Stimulated activated effector memory CD8-positive, alpha-beta T cell treated with anti-CD3 and anti-CD28 coated beads, Interleukin-12 subunit alpha, Interleukin-12 subunit beta, amount 100 ng/mL, for 72 hours (primary cell): ENCODE results near the gene DR1.

Experiments
- ATAC-seq: fragments of 150-1000 bp; cut with Tn5 transposase; 2 replicates; pipeline ENCODE4 v1.10.0; 2021
- DNase-seq, 2 donors: peaks; one replicate each; pipeline ENCODE4 v3.0.0; 2021 to 2022; ENCODE audit warnings: low spot score in 2 of 2
- H3K27ac Mint-ChIP-seq: one replicate; pipeline ENCODE4 v1.8.0; 2022; ENCODE audit warnings: mild to moderate bottlenecking, mixed read lengths
- H3K36me3 Mint-ChIP-seq: one replicate; pipeline ENCODE4 v1.8.0; 2022; ENCODE audit warnings: mild to moderate bottlenecking, mixed read lengths
- H3K4me1 Mint-ChIP-seq: one replicate; pipeline ENCODE4 v1.8.0; 2022; ENCODE audit warnings: mixed read lengths
- H3K4me3 Mint-ChIP-seq: one replicate; pipeline ENCODE4 v1.8.0; 2022; ENCODE audit warnings: mild to moderate bottlenecking, mixed read lengths
- H3K9me3 Mint-ChIP-seq: one replicate; pipeline ENCODE4 v1.8.0; 2022; ENCODE audit warnings: mixed read lengths

The DR1 gene

DNA sequence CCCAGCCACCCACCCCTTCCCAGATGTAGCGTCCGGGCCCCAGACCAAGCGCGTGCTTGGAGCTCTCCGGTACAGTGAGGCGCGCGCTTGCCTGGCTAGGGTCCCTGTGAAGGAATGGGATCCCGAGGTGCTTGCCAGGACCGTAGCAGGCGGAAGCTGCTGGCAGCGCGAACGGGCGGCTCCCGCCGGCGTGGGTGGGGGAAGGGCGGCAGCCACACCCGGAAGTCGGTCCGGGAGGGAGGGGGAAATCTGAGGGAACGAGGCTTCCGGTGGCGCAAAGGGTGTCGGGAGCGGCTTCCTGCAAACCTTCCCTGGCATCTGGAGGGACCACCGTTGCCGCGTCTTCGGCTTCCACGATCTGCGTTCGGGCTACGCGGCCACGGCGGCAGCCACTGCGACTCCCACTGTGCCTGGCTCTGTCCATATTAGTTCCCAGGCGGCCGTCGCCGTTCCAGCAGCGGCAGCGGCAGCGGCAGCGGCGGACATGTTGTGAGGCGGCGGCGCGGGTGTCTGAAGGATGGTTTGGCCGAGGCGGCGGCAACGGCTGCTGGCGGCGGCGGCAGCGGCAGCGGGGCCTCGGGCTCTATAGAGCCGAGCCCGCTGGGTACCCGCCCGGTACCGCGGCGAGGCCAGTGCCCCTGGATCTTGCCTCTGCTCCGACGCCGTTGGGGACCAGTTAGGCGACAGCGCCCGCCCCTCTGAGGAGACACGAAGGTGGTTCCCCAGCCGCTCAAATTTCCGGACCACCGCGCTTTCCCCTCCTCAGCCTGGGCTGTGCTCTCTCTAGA lies at the start of gene DR1:
Gene DR1 (plus strand): TSS at position 275 of the 788 bp plus-strand sequence. CDS start 739 bp downstream, outside the sequence.
- Mint-ChIP-seq H3K4me1 (peaks cover 19% of the 10 kb centered on the region), H3K27ac (peak within 1 kb of the TSS; percentile 98), H3K4me3 (peak within 1 kb of the TSS; percentile 99), H3K9me3 (no peaks in the 10 kb centered on the region), H3K36me3 (peaks cover 51% of the 10 kb centered on the region)
- DNase-seq (peak; percentile 86 to 97), ATAC-seq (peak; percentile 86)

DNA sequence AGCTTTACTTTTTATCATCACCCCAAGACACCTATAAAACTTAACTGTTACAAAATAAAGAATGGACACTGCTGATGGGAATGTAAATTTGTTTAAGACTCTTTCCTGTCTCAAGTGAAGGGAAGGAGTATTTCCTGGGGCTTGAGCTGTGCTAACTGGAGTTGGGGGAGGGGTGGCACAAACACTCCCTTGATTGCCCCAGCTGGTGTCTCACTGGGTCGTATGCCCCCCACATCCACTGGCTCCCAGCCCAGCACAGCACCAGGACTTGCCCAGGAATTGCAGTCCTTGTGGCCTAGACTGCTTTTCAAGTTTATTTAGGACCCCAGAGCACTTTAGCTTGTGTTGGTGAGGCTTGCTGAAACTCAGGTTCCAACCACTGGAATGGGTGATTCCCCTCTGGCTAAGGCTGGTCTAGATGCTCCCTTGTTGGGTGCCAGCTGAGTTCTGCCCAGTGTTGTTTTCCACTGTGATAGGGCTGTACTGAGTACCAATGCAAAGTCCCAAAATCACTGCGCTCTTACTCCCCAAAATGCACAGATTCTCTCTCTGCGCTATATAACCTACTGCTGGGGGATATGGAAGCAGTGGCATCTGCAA lies 49.1 kb upstream of the DR1 start:
- Mint-ChIP-seq H3K4me3 (no peak overlapping the region), H3K4me1 (no peaks in the 10 kb centered on the region), H3K9me3 (no peaks in the 10 kb centered on the region), H3K27ac (no peak overlapping the region), H3K36me3 (peaks cover 6% of the 10 kb centered on the region)
- ATAC-seq: no peak
- DNase-seq: no peak

DNA sequence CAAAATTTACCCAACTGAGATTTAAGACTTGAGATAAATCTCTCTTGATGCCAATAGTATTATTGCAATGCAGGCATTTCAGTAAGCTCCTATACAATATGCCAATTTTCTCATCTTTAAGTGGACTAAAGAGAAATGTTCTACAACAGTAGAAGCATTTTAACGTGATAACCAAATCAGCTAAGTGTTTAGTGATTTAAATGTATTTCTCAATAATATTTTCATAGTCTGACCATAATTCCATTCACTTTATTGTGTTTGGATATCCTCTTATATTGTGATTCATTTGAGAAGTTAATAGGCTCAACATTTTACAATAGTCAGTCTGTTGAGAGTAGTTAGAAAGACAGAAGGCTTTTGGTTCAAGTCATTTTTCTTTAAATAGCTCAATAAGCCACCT lies 44.6 kb upstream of the DR1 start:
- H3K4me1 Mint-ChIP-seq: no peaks in the 10 kb centered on the region
- peaks cover 12% of the 10 kb centered on the region for H3K36me3 Mint-ChIP-seq
- ATAC-seq (no peak), DNase-seq (no peak)
- no peaks in the 10 kb centered on the region for H3K9me3 Mint-ChIP-seq
- H3K27ac Mint-ChIP-seq: no peak overlapping the region
- H3K4me3 Mint-ChIP-seq: no peak overlapping the region

DNA sequence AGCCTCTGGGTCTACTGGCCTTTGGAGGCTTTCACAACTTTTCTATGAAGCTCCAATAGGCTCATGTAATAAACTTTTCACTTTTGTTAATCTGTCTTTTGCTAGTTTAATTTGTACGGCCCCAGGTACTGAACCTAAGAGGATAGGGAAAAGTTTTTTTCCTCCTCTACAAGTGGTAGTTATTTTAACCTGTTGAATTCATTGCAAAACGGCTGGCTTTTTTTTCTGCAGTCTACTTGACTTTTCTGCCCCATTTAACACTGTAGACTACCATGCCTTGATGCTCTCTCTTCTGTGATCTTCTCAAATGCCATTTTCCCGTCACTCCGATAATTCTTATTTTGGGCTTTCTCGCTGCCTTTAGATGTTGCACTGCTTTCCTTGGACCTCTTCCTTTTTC lies 43.6 kb upstream of the DR1 start:
- no peak overlapping the region for H3K4me3 Mint-ChIP-seq
- peaks cover 12% of the 10 kb centered on the region for H3K36me3 Mint-ChIP-seq
- ATAC-seq (no peak), DNase-seq (no peak)
- no peak overlapping the region for H3K27ac Mint-ChIP-seq
- H3K9me3 Mint-ChIP-seq: no peaks in the 10 kb centered on the region
- no peaks in the 10 kb centered on the region for H3K4me1 Mint-ChIP-seq

DNA sequence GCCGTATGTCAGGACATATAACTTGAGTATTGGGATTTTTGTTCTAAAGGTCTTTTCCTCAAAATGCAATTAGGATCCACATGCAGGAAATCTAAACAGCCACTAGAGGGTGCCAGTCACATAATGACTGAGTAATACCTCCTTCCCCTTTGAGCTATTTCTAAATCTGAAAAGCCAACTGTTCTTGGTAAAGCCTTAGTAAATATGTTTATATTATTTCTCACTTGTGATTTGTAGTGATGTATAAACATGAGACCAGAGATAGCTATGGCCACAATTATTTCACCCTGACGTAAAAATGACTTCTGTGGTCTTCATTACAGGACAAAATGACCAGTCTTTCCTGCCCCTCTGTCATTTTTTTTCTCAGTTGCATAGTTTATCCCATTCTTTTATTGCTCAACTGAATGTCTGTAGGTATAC lies 41.0 kb upstream of the DR1 start:
- H3K4me1 Mint-ChIP-seq: no peaks in the 10 kb centered on the region
- no peak overlapping the region for H3K27ac Mint-ChIP-seq
- no peaks in the 10 kb centered on the region for H3K9me3 Mint-ChIP-seq
- no peak overlapping the region for H3K4me3 Mint-ChIP-seq
- H3K36me3 Mint-ChIP-seq: peaks cover 9% of the 10 kb centered on the region
- ATAC-seq: peak; percentile 62
- DNase-seq: peak; percentile 9 to 57

DNA sequence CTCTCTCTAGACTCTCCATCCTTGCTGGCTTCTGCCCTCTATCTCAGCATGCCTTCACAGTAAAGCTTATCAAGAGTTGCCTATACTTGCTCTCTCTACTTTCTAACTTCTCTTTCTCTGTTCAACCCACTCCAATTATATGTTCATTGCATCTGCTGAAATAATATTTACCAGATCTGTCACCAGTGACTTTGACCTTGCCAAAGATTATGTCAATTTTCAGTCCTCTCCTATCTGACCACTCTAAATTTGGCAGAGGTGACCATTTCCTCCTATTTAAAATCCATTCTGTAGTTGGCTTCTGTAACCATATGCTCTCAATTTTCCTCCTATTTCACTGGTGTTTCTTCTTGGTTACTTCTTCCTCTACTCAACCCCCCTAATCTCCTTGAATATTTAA lies 38.8 kb upstream of the DR1 start:
- Mint-ChIP-seq H3K4me1 (no peaks in the 10 kb centered on the region), H3K9me3 (no peaks in the 10 kb centered on the region), H3K36me3 (peaks cover 9% of the 10 kb centered on the region), H3K4me3 (no peak overlapping the region), H3K27ac (no peak overlapping the region)
- ATAC-seq (no peak), DNase-seq (no peak)

DNA sequence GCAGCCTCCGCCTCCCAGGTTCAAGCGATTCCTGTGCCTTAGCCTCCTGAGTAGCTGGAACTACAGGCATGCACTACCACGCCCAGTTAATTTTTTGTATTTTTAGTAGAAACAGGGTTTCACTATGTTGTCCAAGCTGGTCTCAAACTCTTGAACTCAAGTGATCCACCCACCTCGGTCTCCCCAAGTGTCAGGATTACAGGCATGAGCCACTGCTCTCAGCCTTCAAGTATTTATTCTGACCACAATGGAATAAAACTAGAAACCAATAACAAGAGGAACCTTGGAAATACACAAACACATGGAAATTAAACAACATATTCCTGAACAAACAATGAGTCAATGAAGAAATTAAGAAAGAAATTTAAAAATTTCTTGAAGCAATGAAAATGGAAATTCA lies 32.7 kb upstream of the DR1 start:
- H3K4me1 Mint-ChIP-seq: no peaks in the 10 kb centered on the region

DNA sequence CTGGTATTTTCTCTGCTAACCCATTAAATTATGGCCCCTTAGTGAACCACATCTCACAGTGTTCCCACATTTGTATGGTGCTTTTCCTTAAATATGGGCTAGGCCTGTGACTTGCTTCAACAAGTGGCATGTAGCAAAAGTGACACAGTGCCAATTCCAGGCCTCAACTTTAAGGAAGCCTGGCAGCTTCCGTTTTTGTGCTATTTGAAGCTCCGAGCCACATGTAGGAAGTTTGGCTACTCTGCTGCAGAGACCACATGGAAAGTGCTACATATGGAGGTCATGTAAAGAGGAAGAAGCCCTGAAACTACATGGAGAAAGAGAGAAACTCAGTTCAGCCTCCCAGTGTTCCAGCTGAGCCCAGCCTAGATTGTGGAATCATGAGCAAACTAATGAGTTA lies 28.5 kb upstream of the DR1 start:
- Mint-ChIP-seq H3K36me3 (no peaks in the 10 kb centered on the region), H3K4me3 (no peak overlapping the region), H3K9me3 (no peaks in the 10 kb centered on the region), H3K4me1 (no peaks in the 10 kb centered on the region), H3K27ac (no peak overlapping the region)
- DNase-seq (no peak), ATAC-seq (no peak)

More for the DNA sequence above, 32.7 kb upstream of the DR1 start:
- ATAC-seq (no peak), DNase-seq (no peak)
- Mint-ChIP-seq H3K27ac (no peak overlapping the region), H3K9me3 (no peaks in the 10 kb centered on the region), H3K4me3 (no peak overlapping the region), H3K36me3 (peaks cover 4% of the 10 kb centered on the region)

DNA sequence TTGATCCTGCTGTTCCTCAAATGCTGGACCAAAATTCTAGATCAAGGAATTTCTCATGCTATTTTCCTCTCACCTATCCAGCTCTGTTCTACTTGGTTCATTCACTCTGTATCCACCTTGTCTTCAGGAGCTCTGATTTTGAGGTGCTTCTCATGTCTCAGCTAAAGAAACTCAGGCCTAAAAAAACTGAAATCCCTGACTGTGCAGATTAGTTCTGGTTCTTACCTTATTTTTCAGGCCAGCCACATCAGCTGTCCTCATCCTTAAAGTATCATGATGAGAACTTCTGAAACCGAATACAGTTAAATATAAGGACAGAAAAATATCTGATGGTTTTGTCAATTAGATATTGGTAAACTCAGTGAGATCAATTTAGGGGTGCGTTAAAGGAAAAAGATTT lies 27.8 kb upstream of the DR1 start:
- no peak for DNase-seq
- Mint-ChIP-seq H3K4me1 (no peaks in the 10 kb centered on the region), H3K9me3 (no peaks in the 10 kb centered on the region), H3K36me3 (no peaks in the 10 kb centered on the region), H3K4me3 (no peak overlapping the region), H3K27ac (no peak overlapping the region)
- ATAC-seq: no peak

DNA sequence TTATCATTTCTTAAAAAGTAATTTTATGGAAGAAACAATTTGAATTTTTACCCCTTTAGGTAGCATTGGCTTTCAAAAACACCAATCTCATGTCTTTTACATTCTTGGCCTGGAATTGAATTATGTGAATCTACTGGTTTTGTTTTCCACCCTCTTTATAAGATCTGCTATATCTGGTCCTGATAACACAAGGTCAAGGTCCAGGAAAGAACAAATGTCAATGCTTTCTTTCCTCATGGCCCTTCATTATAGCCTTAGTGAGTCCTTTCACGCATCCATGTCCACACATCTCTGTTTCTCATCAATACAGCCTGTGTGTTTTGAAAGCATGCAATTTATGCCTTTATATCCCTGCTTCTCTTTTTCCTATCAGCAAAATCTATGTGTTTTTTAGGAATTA lies 24.0 kb upstream of the DR1 start:
- Mint-ChIP-seq H3K4me3 (no peak overlapping the region), H3K9me3 (no peaks in the 10 kb centered on the region), H3K4me1 (no peaks in the 10 kb centered on the region), H3K27ac (no peak overlapping the region), H3K36me3 (no peaks in the 10 kb centered on the region)
- no peak for ATAC-seq
- no peak for DNase-seq

DNA sequence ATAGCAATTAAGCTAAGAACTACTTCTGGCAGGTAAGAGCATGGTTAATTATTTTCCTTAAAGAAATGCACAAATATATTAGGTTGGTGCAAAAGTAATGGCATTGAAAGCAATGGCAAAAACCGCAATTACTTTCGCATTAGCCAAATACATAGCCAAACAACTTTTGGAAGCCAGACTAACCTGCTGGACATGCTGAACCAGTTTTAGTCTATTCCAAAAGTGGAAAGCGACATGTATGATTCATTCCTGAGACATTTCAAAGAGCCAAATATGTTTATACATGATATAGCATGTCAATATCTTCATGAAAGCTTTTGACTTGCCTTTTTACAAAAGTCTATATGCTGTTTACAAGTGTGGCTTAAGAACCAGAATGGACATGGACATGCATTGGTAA lies 23.4 kb upstream of the DR1 start:
- Mint-ChIP-seq H3K36me3 (no peaks in the 10 kb centered on the region), H3K27ac (no peak overlapping the region), H3K4me1 (no peaks in the 10 kb centered on the region), H3K9me3 (no peaks in the 10 kb centered on the region), H3K4me3 (no peak overlapping the region)
- ATAC-seq (no peak), DNase-seq (no peak)

DNA sequence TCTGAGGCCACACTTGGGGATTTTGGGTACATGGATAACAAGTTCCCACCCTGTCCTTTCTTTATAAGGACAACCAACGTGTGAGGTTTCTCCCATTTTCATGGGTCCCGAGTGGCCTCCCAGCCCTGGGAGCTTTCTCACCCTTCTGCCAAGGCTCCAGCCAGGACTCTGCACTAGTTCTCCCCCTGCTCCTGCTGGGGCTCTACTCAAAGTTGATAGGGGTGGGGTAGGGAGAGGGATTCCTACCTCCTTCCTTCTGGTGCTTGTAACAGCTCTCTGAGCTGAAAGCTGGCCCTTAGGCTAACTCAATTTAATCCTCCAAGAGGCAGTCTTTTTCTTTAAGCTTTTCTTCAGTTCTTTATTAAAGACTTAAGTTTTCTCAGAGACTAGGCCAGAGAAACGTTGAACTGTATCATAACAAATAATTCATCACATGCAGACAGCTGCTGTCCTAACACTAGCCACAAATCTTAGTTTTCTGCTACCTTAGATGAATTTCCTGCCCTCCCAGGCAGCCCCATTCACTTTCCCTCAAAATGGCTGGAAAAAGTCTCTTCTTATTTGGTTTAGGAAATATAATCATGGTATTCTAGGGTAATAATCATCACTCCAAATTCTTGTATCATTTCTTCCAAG lies 22.4 kb upstream of the DR1 start:
- no peak overlapping the region for H3K4me3 Mint-ChIP-seq
- H3K27ac Mint-ChIP-seq: no peak overlapping the region
- no peaks in the 10 kb centered on the region for H3K9me3 Mint-ChIP-seq
- H3K36me3 Mint-ChIP-seq: no peaks in the 10 kb centered on the region
- H3K4me1 Mint-ChIP-seq: no peaks in the 10 kb centered on the region
- DNase-seq: no peak
- ATAC-seq: no peak

DNA sequence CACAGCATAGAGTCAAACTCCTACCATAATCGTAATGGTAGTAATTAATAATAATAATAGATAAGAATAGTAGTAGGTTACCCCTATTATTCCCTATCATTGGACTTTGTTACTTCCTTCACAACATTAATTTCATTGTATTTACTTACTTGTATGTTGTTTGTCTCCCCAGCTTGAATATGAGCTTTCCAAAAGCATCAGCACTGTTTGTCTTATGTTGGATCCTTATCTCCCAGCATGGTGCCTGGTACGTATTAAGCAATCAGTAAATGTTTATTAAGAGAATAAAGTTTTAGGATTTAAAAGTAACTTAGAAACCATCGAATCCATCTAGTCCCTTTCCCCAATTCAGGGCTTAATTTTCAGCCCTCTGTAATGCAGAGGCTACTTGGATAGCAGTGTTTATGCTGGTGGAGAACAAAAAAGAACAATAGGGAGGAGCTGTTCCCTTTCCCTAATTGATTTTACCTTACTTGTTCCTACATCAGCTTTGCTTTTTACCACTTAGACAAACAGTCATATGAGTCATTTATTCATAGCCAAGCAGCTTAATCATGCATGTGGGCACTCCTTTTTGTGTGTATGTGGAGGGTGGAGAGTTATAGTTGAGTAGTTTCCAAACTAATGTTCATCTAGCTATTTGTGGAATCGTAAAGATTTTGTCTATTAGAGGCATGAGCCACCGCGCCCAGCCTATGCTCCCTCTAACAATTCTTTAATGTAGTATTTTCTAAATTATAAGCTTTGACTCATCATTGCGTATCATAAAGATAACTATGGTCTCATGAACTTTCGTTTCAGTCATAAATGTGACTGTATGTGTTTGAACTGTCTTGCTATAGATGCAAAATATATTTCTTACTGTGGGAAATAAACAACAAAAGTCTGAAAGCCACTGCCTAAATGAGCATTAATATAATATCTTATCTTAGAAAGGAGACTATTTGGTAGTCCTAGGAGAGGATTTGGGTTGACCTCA lies 20.9 kb upstream of the DR1 start:
- Mint-ChIP-seq H3K27ac (no peak overlapping the region), H3K36me3 (no peaks in the 10 kb centered on the region), H3K4me3 (no peak overlapping the region), H3K4me1 (no peaks in the 10 kb centered on the region), H3K9me3 (no peaks in the 10 kb centered on the region)
- DNase-seq: no peak
- ATAC-seq: no peak

DNA sequence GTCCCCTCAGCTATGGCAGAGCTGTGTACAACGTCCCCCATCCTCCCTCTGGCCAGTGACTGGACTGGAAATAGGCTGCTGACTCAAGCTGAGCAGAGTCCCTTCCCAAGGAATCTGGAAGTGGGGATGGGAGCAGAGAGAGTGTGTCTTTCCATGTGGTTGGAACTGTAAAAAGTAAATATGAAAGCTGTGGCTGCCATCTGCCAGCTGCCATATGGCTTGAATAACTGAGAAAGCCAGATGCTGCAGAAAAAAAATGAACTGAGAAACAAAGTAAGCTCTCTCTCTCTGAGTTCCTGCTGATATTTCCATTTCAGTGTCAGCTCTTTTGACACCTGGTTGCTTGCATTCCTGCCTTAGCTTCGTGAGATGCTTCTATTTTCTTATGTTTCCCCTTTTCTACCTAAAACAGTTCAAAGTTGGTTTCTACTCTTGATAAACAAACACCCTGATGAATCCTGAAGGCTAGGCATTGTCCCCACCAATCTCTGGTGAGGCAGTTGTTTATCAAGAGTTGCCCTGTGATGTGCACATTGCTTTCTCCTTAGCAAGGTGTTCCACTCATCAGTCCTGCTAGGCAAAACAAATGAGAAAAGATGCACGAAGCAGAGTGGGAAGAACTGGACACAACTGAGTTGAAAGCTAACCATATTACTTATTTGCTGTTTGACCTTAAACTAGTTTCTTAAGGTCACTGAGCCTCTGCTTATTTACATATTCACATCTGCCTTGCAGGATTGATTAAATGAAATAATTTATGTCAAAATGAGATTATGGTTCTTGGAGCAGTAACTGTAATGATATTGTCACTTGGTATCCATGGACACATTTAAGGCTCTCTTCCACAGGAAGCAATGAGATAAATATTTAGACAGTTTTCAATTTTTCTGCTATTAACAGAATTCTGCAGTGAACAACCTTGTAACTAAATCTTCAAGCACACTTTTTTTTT lies 16.6 kb upstream of the DR1 start:
- Mint-ChIP-seq H3K4me3 (no peak overlapping the region), H3K9me3 (no peaks in the 10 kb centered on the region), H3K27ac (no peak overlapping the region), H3K36me3 (peaks cover 10% of the 10 kb centered on the region), H3K4me1 (no peaks in the 10 kb centered on the region)
- no peak for DNase-seq
- ATAC-seq: no peak
